ENCODE data around the gene ELMOD3. TPM values are rescaled to one million over a fixed set of nuclear protein-coding genes. Genes with fewer than 3 reads are reported as not detected.
"Not testable (repeated sequence)": the region's sequence is repeated elsewhere in the genome, so short reads cannot be mapped to it uniquely, and the experiment has no call there.

ELMOD3 gene
- polyA plus RNA-seq, 1 donor, result 29.0 TPM

DNA sequence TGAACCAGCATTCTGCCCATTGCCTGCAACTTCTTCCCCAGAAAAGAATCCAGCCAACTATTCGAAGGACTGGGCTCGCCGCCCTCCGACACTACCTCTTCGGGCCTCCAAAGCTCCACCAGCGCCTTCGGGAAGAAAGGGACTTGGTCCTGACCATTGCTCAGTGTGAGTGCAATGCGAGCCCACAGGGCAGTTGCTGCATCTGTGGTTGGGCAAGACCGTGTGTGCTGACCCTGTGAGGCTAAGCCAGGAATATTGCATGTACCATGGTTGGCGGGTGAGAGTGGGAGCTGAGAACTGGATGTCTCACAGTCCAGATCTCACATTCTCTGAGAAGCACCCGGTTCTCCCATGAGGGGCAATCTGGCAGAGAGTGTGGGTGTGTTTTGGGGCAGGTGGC is 16.5 kb downstream of the ELMOD3 start:
- H3K36me3 ChIP-seq (ENCODE audit: control insufficient read depth, insufficient read depth, low read length), result peaks cover 23% of the 10 kb centered on the region

DNA sequence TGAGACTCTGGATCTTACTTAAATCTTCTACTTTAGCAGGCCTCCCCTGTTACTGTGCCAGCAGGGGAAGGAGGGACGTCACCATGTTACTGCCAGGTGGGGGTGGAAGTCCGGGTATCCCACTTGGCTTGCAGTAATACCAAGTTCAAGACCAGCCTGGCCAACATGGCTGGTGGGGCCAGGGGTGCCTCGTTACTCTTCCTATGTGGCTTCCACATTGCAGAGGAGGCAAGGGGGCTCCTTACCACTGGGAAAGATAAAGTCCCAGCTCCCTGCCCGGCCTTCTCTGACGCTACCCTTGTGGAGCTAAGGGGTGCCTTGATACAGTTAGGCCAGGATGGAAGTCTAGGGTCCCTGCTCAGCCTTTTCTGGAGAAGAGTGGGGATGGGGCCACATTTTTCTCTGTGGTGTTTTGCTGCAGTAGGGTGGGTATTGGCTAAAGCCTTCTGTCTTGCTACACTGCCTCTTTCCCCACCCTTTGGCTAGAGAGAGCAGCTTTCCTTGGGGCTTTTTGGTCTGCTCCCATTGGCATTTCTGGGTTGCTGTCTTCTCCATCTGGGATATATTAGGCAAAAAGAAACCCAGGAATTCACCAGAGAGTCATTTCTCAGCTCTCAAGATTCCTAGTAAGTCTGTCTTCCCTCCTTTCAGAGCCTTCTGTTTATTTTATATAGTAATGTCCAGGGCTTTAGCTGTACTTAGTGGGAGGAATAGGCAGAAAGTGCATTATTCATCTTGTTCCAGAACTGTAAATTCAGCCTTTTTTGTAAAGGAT is 21.9 kb downstream of the ELMOD3 start:
- no CpG with 5 or more reads among the region's 5 CpGs for WGBS (ENCODE audit: insufficient coverage, low lambda C conversion rate)
- peaks cover 5% of the 10 kb centered on the region for H3K9me3 ChIP-seq (ENCODE audit: control insufficient read depth, low read depth, low read length)
- no peak for DNase-seq
- peaks cover 29% of the 10 kb centered on the region for H3K36me3 ChIP-seq (ENCODE audit: control insufficient read depth, insufficient read depth, low read length)
- H3K27me3 ChIP-seq (ENCODE audit: control insufficient read depth, insufficient read depth, low read length), result no peaks in the 10 kb centered on the region
- H3K4me1 ChIP-seq (ENCODE audit: control insufficient read depth, insufficient read depth, low read length), result no peaks in the 10 kb centered on the region
- no peak overlapping the region for H3K27ac ChIP-seq (ENCODE audit: low read length)
- no peak overlapping the region for H3K4me3 ChIP-seq (ENCODE audit: low read length)

More for the DNA sequence above, 16.5 kb downstream of the ELMOD3 start:
- Histone ChIP-seq H3K9me3 (ENCODE audit: control insufficient read depth, low read depth, low read length) (no peaks in the 10 kb centered on the region), H3K4me3 (ENCODE audit: low read length) (no peak overlapping the region), H3K4me1 (ENCODE audit: control insufficient read depth, insufficient read depth, low read length) (peaks cover 9% of the 10 kb centered on the region), H3K27me3 (ENCODE audit: control insufficient read depth, insufficient read depth, low read length) (no peaks in the 10 kb centered on the region), H3K27ac (ENCODE audit: low read length) (no peak overlapping the region)
- no CpG with 5 or more reads among the region's 11 CpGs for WGBS (ENCODE audit: insufficient coverage, low lambda C conversion rate)
- no peak for DNase-seq

DNA sequence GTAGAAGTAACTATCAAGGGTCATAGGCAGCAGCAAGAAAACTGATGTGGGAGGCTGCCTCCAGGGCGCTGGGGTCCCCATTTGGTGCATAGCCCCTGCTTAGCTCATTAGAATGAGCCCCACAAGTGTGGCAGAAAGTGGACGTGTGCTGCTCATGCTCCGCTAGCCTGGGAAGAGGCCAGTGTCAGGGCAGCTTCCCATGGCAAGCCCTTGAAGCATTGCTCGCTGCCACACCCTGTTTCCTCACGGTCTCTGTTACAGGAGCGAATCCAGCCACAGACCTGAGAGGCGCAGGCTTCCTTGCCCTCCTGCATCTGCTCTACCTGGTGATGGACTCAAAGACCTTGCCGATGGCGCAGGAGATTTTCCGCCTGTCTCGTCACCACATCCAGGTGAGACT is 22.5 kb downstream of the ELMOD3 start:
- WGBS (ENCODE audit: insufficient coverage, low lambda C conversion rate), result no CpG with 5 or more reads among the region's 11 CpGs
- H3K36me3 ChIP-seq (ENCODE audit: control insufficient read depth, insufficient read depth, low read length), result peaks cover 30% of the 10 kb centered on the region
- no peaks in the 10 kb centered on the region for H3K27me3 ChIP-seq (ENCODE audit: control insufficient read depth, insufficient read depth, low read length)
- no peak for DNase-seq
- H3K4me1 ChIP-seq (ENCODE audit: control insufficient read depth, insufficient read depth, low read length), result no peaks in the 10 kb centered on the region
- H3K27ac ChIP-seq (ENCODE audit: low read length), result no peak overlapping the region
- peaks cover 5% of the 10 kb centered on the region for H3K9me3 ChIP-seq (ENCODE audit: control insufficient read depth, low read depth, low read length)
- no peak overlapping the region for H3K4me3 ChIP-seq (ENCODE audit: low read length)

DNA sequence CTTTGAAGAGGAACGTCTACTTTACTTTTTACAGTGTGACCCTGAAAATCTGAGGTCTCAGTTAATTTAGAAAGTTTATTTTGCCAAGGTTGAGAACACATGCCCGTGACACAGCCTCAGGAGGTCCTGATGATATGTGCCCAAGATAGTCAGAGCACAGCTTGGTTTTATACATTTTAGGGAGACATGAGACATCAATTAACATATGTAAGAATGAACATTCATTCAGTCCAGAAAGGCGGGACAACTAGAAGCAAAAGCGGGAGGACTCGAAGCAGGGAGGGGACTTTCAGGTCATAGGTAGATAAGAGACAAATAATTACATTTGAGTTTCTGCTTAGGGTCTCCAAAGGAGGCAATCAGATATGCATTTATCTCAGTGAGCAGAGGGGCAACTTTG is 23.7 kb downstream of the ELMOD3 start:
- H3K36me3 ChIP-seq (ENCODE audit: control insufficient read depth, insufficient read depth, low read length), result peaks cover 28% of the 10 kb centered on the region
- no peaks in the 10 kb centered on the region for H3K4me1 ChIP-seq (ENCODE audit: control insufficient read depth, insufficient read depth, low read length)
- peaks cover 5% of the 10 kb centered on the region for H3K9me3 ChIP-seq (ENCODE audit: control insufficient read depth, low read depth, low read length)
- WGBS (ENCODE audit: insufficient coverage, low lambda C conversion rate), result no CpG with 5 or more reads among the region's 5 CpGs
- H3K4me3 ChIP-seq (ENCODE audit: low read length), result no peak overlapping the region
- H3K27me3 ChIP-seq (ENCODE audit: control insufficient read depth, insufficient read depth, low read length), result no peaks in the 10 kb centered on the region
- no peak overlapping the region for H3K27ac ChIP-seq (ENCODE audit: low read length)
- no peak for DNase-seq

DNA sequence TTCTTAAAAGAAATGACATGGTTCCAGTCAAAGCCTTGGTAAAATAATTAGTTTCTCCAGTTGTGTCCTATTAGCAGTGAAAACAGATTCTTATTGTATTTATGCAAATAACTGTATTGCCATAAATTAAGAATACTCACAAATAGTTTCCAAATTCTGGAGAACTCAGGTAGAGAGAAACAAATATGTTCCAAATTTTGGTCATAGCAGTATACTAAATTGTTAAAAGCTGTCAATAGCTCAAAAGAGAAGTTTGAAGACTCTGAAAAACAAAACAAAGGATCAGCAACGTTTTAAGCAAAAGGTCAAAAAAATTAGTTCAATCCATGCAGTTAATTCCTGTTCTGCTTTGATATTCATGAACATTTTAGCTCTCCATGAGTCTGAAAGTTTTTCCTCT is 25.5 kb downstream of the ELMOD3 start:
- Histone ChIP-seq H3K4me1 (ENCODE audit: control insufficient read depth, insufficient read depth, low read length) (no peaks in the 10 kb centered on the region), H3K27me3 (ENCODE audit: control insufficient read depth, insufficient read depth, low read length) (no peaks in the 10 kb centered on the region), H3K9me3 (ENCODE audit: control insufficient read depth, low read depth, low read length) (peaks cover 5% of the 10 kb centered on the region), H3K27ac (ENCODE audit: low read length) (no peak overlapping the region), H3K4me3 (ENCODE audit: low read length) (no peak overlapping the region), H3K36me3 (ENCODE audit: control insufficient read depth, insufficient read depth, low read length) (peaks cover 38% of the 10 kb centered on the region)
- DNase-seq, result no peak
- WGBS (ENCODE audit: insufficient coverage, low lambda C conversion rate), result 71% methylated on average over 1 of the region's 1 CpG

DNA sequence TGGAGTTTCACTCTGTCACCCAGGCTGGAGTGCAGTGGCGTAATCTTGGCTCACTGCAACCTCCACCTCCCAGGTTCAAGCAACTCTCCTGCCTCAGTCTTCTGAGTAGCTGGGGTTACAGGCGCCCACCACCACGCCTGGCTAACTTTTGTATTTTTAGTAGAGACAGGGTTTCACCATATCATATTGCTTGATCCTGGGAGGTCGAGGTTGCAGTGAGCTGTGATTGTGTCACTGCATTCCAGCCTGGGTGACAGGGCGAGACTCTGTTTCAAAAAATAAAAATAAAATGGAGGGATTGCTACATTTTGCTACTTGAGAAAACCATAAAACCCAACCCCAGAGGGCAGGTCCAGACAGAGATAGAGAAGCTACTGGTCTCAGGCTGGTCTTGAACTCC is 28.6 kb downstream of the ELMOD3 start:
- not testable (repeated sequence) for H3K4me1 ChIP-seq (ENCODE audit: control insufficient read depth, insufficient read depth, low read length); H3K9me3 ChIP-seq (ENCODE audit: control insufficient read depth, low read depth, low read length); H3K27ac ChIP-seq (ENCODE audit: low read length); DNase-seq; H3K27me3 ChIP-seq (ENCODE audit: control insufficient read depth, insufficient read depth, low read length); H3K4me3 ChIP-seq (ENCODE audit: low read length)
- 80% methylated on average over 2 of the region's 5 CpGs for WGBS (ENCODE audit: insufficient coverage, low lambda C conversion rate)
- peaks cover 41% of the 10 kb centered on the region for H3K36me3 ChIP-seq (ENCODE audit: control insufficient read depth, insufficient read depth, low read length)

DNA sequence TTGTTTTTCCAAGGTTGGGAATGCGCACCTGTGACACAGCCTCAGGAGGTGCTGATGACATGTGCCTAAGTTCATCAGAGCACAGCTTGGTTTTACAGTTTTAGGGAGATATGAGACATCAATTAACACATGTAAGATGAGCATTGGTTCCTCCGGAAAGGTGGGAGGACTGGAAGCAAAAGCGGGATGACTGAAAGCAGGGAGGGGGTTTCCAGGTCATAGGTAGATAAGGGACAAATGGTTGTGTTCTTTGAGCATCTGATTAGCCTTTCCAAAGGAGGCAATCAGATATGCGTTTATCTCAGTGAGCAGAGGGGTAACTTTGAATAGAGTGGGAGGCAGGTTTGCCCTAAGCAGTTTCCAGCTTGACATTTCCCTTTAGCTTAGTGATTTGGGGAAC is 29.3 kb downstream of the ELMOD3 start:
- H3K9me3 ChIP-seq (ENCODE audit: control insufficient read depth, low read depth, low read length), result peaks cover 5% of the 10 kb centered on the region
- no peak overlapping the region for H3K27ac ChIP-seq (ENCODE audit: low read length)
- no CpG with 5 or more reads among the region's 4 CpGs for WGBS (ENCODE audit: insufficient coverage, low lambda C conversion rate)
- H3K4me3 ChIP-seq (ENCODE audit: low read length), result no peak overlapping the region
- no peaks in the 10 kb centered on the region for H3K27me3 ChIP-seq (ENCODE audit: control insufficient read depth, insufficient read depth, low read length)
- H3K4me1 ChIP-seq (ENCODE audit: control insufficient read depth, insufficient read depth, low read length), result no peaks in the 10 kb centered on the region
- no peak for DNase-seq
- peaks cover 47% of the 10 kb centered on the region for H3K36me3 ChIP-seq (ENCODE audit: control insufficient read depth, insufficient read depth, low read length)

DNA sequence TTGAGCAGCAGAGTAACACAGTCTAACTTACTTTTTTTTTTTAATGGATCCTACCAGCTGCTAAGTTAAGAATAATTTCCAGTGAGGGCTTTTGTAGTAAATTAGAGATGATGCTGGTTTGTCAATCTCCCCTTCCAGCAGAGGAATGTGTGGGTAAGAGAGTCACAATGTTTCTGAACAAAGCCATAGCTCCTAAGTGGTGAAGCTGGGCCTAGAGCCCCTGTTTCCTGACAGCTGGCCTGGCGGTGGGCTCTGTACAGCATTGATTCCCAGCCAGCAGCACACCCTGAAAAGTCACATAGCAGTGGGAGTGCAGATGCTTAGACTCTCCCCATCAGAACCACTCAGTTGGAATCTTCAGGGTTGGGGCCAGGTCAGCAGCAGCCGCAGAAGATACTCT is 31.2 kb downstream of the ELMOD3 start:
- H3K36me3 ChIP-seq (ENCODE audit: control insufficient read depth, insufficient read depth, low read length), result peaks cover 53% of the 10 kb centered on the region
- no peaks in the 10 kb centered on the region for H3K9me3 ChIP-seq (ENCODE audit: control insufficient read depth, low read depth, low read length)
- no peak overlapping the region for H3K4me3 ChIP-seq (ENCODE audit: low read length)
- no peaks in the 10 kb centered on the region for H3K4me1 ChIP-seq (ENCODE audit: control insufficient read depth, insufficient read depth, low read length)
- H3K27ac ChIP-seq (ENCODE audit: low read length), result no peak overlapping the region
- DNase-seq, result no peak
- no CpG with 5 or more reads among the region's 2 CpGs for whole genome bisulfite sequencing (ENCODE audit: insufficient coverage, low lambda C conversion rate)
- no peaks in the 10 kb centered on the region for H3K27me3 ChIP-seq (ENCODE audit: control insufficient read depth, insufficient read depth, low read length)

DNA sequence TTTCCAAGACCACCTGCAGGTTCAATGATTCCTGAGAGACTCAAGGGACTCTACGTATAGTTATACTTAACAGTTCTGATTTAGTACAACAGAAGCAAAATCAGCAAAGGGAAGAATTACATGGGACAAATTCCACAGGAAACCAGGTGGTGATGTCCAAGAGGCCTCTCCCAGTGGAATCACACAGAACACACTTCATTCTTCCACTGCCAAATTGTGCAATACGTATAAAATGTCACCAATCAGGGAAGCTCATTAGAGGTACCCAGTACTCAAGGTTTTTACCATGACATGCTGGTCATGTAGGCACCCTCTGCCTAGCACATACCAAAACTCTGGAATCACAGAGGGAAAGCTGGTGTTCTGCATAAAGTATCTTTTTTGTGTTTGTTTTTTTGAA is 33.2 kb downstream of the ELMOD3 start:
- Histone ChIP-seq H3K4me1 (ENCODE audit: control insufficient read depth, insufficient read depth, low read length) (no peaks in the 10 kb centered on the region), H3K27me3 (ENCODE audit: control insufficient read depth, insufficient read depth, low read length) (no peaks in the 10 kb centered on the region), H3K36me3 (ENCODE audit: control insufficient read depth, insufficient read depth, low read length) (peaks cover 64% of the 10 kb centered on the region), H3K4me3 (ENCODE audit: low read length) (no peak overlapping the region), H3K27ac (ENCODE audit: low read length) (no peak overlapping the region), H3K9me3 (ENCODE audit: control insufficient read depth, low read depth, low read length) (no peaks in the 10 kb centered on the region)
- peak in 1 of 2 donors; percentile 21 for DNase-seq
- no CpG with 5 or more reads among the region's 2 CpGs for WGBS (ENCODE audit: insufficient coverage, low lambda C conversion rate)

DNA sequence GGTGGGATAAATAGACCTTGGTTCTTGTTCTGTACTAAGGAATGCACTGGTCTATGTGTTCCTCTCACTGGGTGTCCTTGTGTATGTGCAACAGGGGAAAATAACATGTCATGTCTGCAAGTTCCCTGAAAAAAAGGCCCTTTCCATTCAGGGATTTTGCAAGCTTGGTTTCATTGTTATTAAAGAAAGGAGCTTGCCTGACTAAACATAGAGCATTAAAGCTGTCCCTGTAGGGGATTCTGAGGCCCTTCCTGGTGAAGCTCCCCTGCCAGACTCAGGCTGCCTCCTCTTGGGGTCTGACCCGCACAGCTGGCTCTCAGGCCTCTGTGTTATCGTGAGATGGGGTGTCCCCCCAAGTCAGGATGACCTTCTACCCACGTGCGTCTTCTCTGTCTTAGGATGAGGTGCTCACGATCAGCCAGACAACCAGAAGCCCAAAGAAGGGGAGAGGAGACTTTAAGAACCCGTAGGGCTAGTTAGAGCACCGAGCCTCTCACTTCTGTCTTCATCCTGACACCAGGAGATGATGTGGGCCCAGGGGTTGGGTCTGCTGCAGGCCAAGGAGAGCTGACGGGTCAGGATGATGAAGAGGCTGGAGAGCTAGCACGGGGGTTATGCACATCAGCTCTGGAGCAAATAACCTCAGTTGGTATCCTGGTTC is 34.4 kb downstream of the ELMOD3 start:
- DNase-seq, result no peak
- H3K27me3 ChIP-seq (ENCODE audit: control insufficient read depth, insufficient read depth, low read length), result no peaks in the 10 kb centered on the region
- WGBS (ENCODE audit: insufficient coverage, low lambda C conversion rate), result no CpG with 5 or more reads among the region's 9 CpGs
- peaks cover 61% of the 10 kb centered on the region for H3K36me3 ChIP-seq (ENCODE audit: control insufficient read depth, insufficient read depth, low read length)
- no peak overlapping the region for H3K27ac ChIP-seq (ENCODE audit: low read length)
- H3K4me3 ChIP-seq (ENCODE audit: low read length), result no peak overlapping the region
- H3K9me3 ChIP-seq (ENCODE audit: control insufficient read depth, low read depth, low read length), result no peaks in the 10 kb centered on the region
- no peaks in the 10 kb centered on the region for H3K4me1 ChIP-seq (ENCODE audit: control insufficient read depth, insufficient read depth, low read length)
